Activated naive CD8-positive, alpha-beta T cell treated with anti-CD3 and anti-CD28 coated beads for 36 hours (primary cell): ENCODE measurements around the gene EP400. TPM values are rescaled to one million over a fixed set of nuclear protein-coding genes. Genes with fewer than 3 reads are reported as not detected.

ENCODE experiments used
- DNase-seq: peaks from one replicate; pipeline ENCODE4 v3.0.0; 2021
- H3K27ac Mint-ChIP-seq: one replicate; pipeline ENCODE4 v1.8.0; 2022; ENCODE audit warnings: mild to moderate bottlenecking, moderate library complexity, mixed read lengths
- H3K27me3 Mint-ChIP-seq: one replicate; pipeline ENCODE4 v1.8.0; 2022; ENCODE audit warnings: mild to moderate bottlenecking, mixed read lengths
- H3K36me3 Mint-ChIP-seq: one replicate; pipeline ENCODE4 v1.8.0; 2021; ENCODE audit warnings: mild to moderate bottlenecking, mixed read lengths
- H3K4me1 Mint-ChIP-seq: one replicate; pipeline ENCODE4 v1.8.0; 2021; ENCODE audit warnings: mixed read lengths
- H3K4me3 Mint-ChIP-seq: one replicate; pipeline ENCODE4 v1.8.0; 2022; ENCODE audit warnings: mild to moderate bottlenecking, moderate library complexity, mixed read lengths
- H3K9me3 Mint-ChIP-seq: one replicate; pipeline ENCODE4 v1.8.0; 2022; ENCODE audit warnings: mixed read lengths
- total RNA-seq, 2 experiments: library from RNA; stranded (reverse); gene quantifications; one replicate each; pipeline ENCODE4 v1.2.3, GENCODE V29; 2021

Gene EP400
- total RNA-seq, 2 experiments from 2014 or later: 42.8 to 43.6 TPM

GRCh38 chr12:132129007-132129406, 179.3 kb downstream of the EP400 start:
- Mint-ChIP-seq H3K36me3 (peaks cover 49% of the 10 kb centered on the region), H3K4me3 (no peak overlapping the region), H3K27ac (no peak overlapping the region), H3K27me3 (no peaks in the 10 kb centered on the region), H3K4me1 (no peaks in the 10 kb centered on the region), H3K9me3 (peaks cover 9% of the 10 kb centered on the region)
- DNase-seq: no peak

GRCh38 chr12:132130690-132131089, 180.9 kb downstream of the EP400 start:
- Mint-ChIP-seq H3K4me1 (no peaks in the 10 kb centered on the region), H3K4me3 (no peak overlapping the region), H3K27ac (no peak overlapping the region), H3K9me3 (peaks cover 9% of the 10 kb centered on the region), H3K27me3 (no peaks in the 10 kb centered on the region), H3K36me3 (peaks cover 37% of the 10 kb centered on the region)
- DNase-seq: no peak

Other genes starting within 250 kb of the EP400 start
- gene SFSWAP, start 238.9 kb upstream of the EP400 start, total RNA-seq: 10 to 100 TPM; 51.1 to 57.4 TPM
- under 1 TPM in 1 of 2 experiments, not detected in 1; 0.32 TPM for gene MMP17, start 121.5 kb upstream of the EP400 start, total RNA-seq
- 10 to 100 TPM; 11.4 to 12.5 TPM for gene ULK1, start 55.3 kb upstream of the EP400 start, total RNA-seq
- gene PUS1, start 20.7 kb upstream of the EP400 start, total RNA-seq: 100 to 1,000 TPM; 116 to 118 TPM
- 10 to 100 TPM; 32.4 to 34.8 TPM for gene DDX51, start 194.4 kb downstream of the EP400 start, total RNA-seq
- 10 to 100 TPM; 54.2 to 59.2 TPM for gene NOC4L, start 194.5 kb downstream of the EP400 start, total RNA-seq